Astrocyte of the spinal cord (primary cell): ENCODE data around the gene KIAA1958.

Experiments used
- DNase-seq: peaks from one replicate; pipeline ENCODE4 v3.0.0; 2011; ENCODE audit warnings: low read depth, low spot score
- H3K4me3 ChIP-seq: 2 replicates; pipeline ENCODE4 v1.5.1; 2011; ENCODE audit warnings: low read depth, mild to moderate bottlenecking, low read length, moderate library complexity
- in situ Hi-C: cut with HindIII; loops from 2 replicates; pipeline ENCODE4 v1.10.0; 2017; ENCODE audit warnings: low sequenced_read_pairs
- TF ChIP-seq, protein P1 (sequence below): IDR thresholded peaks from 2 replicates; pipeline ENCODE4 v1.5.1; 2012; ENCODE audit warnings: low read depth, mild to moderate bottlenecking, low read length, inconsistent platforms

The KIAA1958 gene

GRCh38 chr9:112559629-112560413, 73.2 kb downstream of the KIAA1958 start:
- TF ChIP-seq, protein P1, sequence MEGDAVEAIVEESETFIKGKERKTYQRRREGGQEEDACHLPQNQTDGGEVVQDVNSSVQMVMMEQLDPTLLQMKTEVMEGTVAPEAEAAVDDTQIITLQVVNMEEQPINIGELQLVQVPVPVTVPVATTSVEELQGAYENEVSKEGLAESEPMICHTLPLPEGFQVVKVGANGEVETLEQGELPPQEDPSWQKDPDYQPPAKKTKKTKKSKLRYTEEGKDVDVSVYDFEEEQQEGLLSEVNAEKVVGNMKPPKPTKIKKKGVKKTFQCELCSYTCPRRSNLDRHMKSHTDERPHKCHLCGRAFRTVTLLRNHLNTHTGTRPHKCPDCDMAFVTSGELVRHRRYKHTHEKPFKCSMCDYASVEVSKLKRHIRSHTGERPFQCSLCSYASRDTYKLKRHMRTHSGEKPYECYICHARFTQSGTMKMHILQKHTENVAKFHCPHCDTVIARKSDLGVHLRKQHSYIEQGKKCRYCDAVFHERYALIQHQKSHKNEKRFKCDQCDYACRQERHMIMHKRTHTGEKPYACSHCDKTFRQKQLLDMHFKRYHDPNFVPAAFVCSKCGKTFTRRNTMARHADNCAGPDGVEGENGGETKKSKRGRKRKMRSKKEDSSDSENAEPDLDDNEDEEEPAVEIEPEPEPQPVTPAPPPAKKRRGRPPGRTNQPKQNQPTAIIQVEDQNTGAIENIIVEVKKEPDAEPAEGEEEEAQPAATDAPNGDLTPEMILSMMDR, result no peak
- DNase-seq, result no peak
- H3K4me3 ChIP-seq, result no peak overlapping the region
- in situ Hi-C loops, result no loop called here

GRCh38 chr9:112562235-112562958, 75.8 kb downstream of the KIAA1958 start:
- in situ Hi-C loops, result no loop called here
- no peak overlapping the region for H3K4me3 ChIP-seq
- no peak for DNase-seq
- TF ChIP-seq, protein P1, result no peak

DNA sequence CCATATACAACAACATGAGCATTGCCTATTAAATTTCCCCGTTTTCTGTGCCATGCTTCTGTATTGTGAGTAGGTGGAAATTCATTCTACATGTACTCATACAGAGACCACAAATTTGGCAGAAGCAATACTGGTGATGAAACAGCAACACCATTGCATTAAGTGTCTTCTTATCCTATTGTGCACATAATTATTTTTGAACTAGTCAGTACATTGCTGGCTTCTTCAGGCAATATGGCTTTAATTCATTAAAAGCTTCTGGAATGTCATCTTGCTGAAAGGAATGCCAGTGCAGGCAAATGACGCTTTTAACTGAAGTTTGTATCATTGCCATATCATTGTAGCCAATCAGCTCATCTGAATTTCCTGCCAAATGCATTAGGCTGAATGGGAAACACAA, 82.6 kb downstream of the KIAA1958 start:
- in situ Hi-C loops, result no loop called here
- TF ChIP-seq, protein P1, result no peak
- DNase-seq, result peak; percentile 83
- H3K4me3 ChIP-seq, result no peak overlapping the region

DNA sequence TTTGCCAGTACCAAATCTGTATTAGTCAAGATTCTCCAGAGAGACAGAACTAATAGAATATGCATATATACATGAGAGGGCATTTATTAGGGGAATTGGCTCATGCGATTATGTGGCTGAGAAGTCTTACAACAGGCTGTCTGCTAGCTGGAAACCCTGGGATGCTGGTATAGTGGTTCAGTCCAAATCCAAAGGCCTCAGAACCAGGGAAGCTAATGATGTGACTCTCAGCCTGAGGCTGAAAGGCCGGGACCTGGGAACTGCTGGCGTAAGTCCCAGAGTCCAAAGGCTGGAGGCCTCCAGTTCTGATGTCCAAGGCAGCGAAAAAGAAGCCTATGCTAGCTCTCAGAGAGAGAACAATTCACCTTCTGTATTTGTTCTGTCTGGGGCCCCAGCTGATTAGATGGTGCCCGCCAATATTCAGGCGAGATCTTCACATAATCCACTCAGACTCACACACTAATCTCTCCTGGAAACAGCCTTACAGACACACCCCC, 84.1 kb downstream of the KIAA1958 start:
- no peak for DNase-seq
- no peak overlapping the region for H3K4me3 ChIP-seq
- in situ Hi-C loops, result no loop called here
- TF ChIP-seq, protein P1, result no peak

DNA sequence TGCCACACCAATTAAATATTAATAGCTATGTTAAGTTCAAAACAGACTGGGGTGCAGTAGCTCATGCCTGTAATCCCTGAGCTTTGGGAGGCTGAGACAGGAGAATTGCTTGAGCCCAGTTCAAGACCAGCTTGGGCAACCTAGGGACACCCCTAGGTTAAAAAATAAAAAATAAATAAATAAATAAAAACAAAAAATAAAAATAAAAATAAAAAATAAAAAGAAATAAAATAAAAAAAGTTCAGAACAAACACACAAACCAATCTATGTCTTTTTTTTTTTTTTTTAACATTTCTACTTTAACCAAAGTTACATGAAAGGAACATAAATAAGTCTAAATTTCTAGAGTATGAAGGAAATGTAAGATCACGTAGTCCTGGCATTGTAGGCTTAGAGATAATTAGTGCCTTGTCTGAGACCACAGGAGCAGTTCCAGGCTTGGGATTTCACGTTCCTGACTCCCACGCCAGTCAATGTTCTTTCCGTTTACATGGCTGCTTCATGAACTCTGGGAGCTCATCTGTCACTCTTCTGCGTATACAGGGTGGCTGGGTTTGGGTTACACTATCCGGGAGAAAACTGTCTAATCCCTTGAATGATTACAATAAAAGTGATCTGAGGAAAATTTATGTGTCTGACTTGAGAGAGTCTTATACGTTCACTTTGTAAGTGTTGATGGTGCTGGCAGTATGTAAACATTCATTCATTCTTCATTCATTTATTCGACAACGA, 85.2 kb downstream of the KIAA1958 start:
- DNase-seq, result no peak
- TF ChIP-seq, protein P1, result no peak
- in situ Hi-C loops, result no loop called here
- H3K4me3 ChIP-seq, result no peak overlapping the region

DNA sequence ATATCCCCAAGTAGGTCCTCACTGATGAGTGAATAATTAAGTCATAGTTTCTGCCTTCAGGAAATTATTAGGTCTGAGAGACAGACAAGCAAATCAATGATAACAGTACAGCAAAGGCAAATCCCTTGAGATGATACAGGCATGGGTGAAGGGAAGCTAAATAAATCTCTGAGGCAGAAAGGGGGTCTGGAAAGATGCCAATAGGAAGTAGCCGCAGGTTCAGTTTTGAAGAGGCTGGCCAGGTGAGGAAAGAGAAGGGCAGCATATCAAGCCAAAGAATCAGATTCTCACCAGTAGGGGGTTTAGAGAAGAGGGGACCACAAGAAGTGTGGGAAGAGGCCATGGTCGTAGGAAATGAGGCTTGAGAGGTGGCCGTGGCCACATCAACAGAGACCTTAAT, 85.8 kb downstream of the KIAA1958 start:
- TF ChIP-seq, protein P1, result no peak
- in situ Hi-C loops, result no loop called here
- H3K4me3 ChIP-seq, result no peak overlapping the region
- no peak for DNase-seq
